Esophagus squamous epithelium (tissue), 5 donors: ENCODE measurements around the gene TCEAL9. TPM values are rescaled to one million over a fixed set of nuclear protein-coding genes. Genes with fewer than 3 reads are reported as not detected.

ENCODE experiments used
- DNase-seq: peaks from one replicate; lab custom pipeline; 2025; lab: John Stamatoyannopoulos, UW
- H3K27ac ChIP-seq, 4 donors: fragments of 200-600 bp; sonication (generic); one replicate each; pipeline ENCODE4 v1.5.1; 2016 to 2019; ENCODE audit warnings: mild to moderate bottlenecking in 1 of 4
- H3K27me3 ChIP-seq, 4 donors: fragments of 200-600 bp; sonication (generic); 1 replicate in 3 of 4; 2 replicates in 1 of 4; pipeline versions ENCODE4 v1.5.1 to v1.6.0; 2017 to 2021; ENCODE audit warnings: antibody characterized with exemption in 1 of 4
- H3K36me3 ChIP-seq, 3 donors: fragments of 200-600 bp; sonication (generic); one replicate each; pipeline ENCODE4 v1.5.1; 2016 to 2019
- H3K4me1 ChIP-seq, 3 donors: fragments of 200-600 bp; sonication (generic); one replicate each; pipeline ENCODE4 v1.5.1; 2017 to 2019
- H3K4me3 ChIP-seq, 4 donors: fragments of 200-600 bp; sonication (generic); 1 replicate in 3 of 4; 2 replicates in 1 of 4; pipeline ENCODE4 v1.5.1; 2016 to 2019; ENCODE audit warnings: mild to moderate bottlenecking in 2 of 4, moderate library complexity in 1 of 4
- H3K9me3 ChIP-seq, 3 donors: fragments of 200-600 bp; sonication (generic); one replicate each; pipeline ENCODE4 v1.5.1; 2016 to 2019
- POLR2A ChIP-seq, 4 donors: fragments of 450-650 bp; IDR thresholded peaks; one replicate each; pipeline ENCODE4 v1.6.1; 2017; ENCODE audit warnings: antibody characterized with exemption in 4 of 4, mild to moderate bottlenecking in 4 of 4, moderate library complexity in 3 of 4
- WGBS, 2 donors: methylation state at CpG; one replicate each; pipeline ENCODE4 v1.1.5; 2018; 5-methylcytosine and 5-hydroxymethylcytosine counted together
- intact Hi-C: fragments of 100-400 bp; cut with DNase I; formaldehyde crosslinking; loops from one replicate; pipeline ENCODE4 v1.15.0; 2022
- total RNA-seq, 4 donors: library from RNA; depleted of rRNA; stranded (reverse); fragments of >200 nt; gene quantifications; one replicate each; pipeline ENCODE4 v1.1.0, GENCODE V29; 2016
- TF ChIP-seq, protein P1 (sequence below), 6 experiments: fragments of 450-650 bp in 4 of 6; fragments of 200-600 bp in 2 of 6; sonication (generic) in 2 of 6; IDR thresholded peaks; one replicate each; pipeline ENCODE4 v1.5.1; 2016 to 2019; ENCODE audit warnings: antibody characterized with exemption in 6 of 6, mild to moderate bottlenecking in 4 of 6, moderate library complexity in 4 of 6
- donor health status: DM: yes; HTN: yes; CAD: no.

Gene TCEAL9
- total RNA-seq, 4 donors from 2014 or later: 23.0 to 65.5 (median 35.7) TPM

DNA sequence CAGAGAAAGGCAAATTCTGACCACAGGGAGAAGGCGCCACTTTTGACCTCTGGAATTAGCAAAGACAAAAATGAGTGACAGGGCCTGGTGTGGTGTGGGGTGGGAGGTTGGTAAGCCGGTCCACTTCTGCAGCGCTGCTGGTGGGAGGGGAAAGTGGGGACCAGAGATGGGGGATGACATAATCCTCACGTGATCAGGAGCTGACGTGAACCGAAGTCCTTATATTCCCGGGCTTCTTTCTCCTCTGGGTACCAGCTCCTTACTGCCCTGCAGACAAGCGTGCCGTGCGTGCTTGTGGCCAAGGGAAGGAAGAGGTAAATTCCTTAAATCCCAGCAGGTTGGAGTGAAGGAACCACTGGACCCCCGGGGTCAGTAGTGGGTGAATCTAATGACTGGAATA is 26.3 kb upstream of the TCEAL9 start, which contains the start of gene TCEAL7:
Gene TCEAL7 (plus strand): TSS at position 249 of the 400 bp plus-strand sequence. CDS start 1,165 bp downstream, outside the sequence.
- DNase-seq: no peak
- Histone ChIP-seq H3K4me1 (peaks cover 0 to 7% (median 0%) of the 10 kb centered on the region in 3 donors), H3K9me3 (no peaks in the 10 kb centered on the region), H3K27ac (no peak within 1 kb of the TSS), H3K36me3 (no peaks in the 10 kb centered on the region), H3K4me3 (peak within 1 kb of the TSS in 3 of 4 donors; percentile 28 to 48 (median 31)), H3K27me3 (no peaks in the 10 kb centered on the region)
- intact Hi-C loops: no loop called here
- 52 to 82% methylated on average over 4 to 11 of the region's 11 CpGs for WGBS, 2 donors
- TF ChIP-seq POLR2A (IDR thresholded peaks at IDR 0.05): no peak
- TF ChIP-seq, protein P1, sequence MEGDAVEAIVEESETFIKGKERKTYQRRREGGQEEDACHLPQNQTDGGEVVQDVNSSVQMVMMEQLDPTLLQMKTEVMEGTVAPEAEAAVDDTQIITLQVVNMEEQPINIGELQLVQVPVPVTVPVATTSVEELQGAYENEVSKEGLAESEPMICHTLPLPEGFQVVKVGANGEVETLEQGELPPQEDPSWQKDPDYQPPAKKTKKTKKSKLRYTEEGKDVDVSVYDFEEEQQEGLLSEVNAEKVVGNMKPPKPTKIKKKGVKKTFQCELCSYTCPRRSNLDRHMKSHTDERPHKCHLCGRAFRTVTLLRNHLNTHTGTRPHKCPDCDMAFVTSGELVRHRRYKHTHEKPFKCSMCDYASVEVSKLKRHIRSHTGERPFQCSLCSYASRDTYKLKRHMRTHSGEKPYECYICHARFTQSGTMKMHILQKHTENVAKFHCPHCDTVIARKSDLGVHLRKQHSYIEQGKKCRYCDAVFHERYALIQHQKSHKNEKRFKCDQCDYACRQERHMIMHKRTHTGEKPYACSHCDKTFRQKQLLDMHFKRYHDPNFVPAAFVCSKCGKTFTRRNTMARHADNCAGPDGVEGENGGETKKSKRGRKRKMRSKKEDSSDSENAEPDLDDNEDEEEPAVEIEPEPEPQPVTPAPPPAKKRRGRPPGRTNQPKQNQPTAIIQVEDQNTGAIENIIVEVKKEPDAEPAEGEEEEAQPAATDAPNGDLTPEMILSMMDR (IDR thresholded peaks at IDR 0.05): no peak

DNA sequence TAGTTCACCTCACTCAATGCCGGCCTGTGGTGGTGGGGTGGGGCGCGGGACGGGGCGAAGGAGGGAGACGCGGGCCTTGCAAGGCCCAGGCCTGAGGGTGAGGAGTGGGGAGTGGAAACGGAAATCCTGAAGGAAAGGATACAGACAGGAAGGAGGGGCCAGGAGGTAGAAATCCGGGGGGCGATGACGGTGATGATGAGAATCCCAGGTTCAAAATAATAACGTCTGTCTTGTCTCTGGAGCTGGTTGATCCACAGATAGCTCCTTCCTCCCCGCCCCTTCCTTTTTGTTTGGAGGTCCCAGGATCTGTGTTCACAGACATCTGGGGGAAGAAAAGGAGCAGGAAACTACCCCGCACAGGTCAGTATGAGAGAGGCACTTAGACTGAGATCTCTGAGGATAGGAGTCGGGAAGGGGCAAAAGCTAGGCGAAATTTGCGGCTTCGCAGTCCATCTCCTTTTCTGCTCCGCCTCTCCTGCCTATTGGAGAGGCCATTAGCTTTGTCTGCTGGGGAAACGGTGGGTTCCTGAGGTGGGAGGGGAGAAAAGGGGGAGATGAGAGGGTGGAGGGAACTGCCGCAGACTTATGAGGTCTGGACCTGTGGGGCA is 25.5 kb upstream of the TCEAL9 start:
- Histone ChIP-seq H3K27ac (no peak overlapping the region), H3K27me3 (no peaks in the 10 kb centered on the region)
- intact Hi-C loops: no loop called here

DNA sequence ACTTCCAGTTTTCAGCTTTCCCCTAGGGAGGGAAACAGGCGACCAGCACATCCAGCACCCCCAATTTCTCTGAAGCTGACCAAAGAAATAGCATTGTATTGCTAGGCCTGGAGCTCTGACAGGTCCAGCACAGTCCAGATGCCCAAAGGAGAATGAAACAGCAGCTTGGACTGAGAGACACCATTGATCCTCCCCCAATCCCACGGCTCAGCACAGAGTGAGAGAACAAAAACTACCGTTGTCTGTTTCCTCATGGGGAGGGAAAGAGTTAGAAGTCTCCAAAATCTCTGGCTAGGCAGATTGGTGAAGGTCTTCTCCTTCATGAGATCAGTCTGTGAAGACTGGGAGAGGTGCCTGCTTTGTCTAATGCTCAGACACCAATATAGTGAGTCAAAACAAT is 17.6 kb upstream of the TCEAL9 start:
- Histone ChIP-seq H3K27ac (no peak overlapping the region), H3K9me3 (no peaks in the 10 kb centered on the region), H3K36me3 (no peaks in the 10 kb centered on the region), H3K27me3 (no peaks in the 10 kb centered on the region), H3K4me1 (no peaks in the 10 kb centered on the region), H3K4me3 (no peak overlapping the region)
- intact Hi-C loops: no loop called here
- no peak for DNase-seq
- TF ChIP-seq, protein P1 (IDR thresholded peaks at IDR 0.05): no peak
- no peak for TF ChIP-seq POLR2A (IDR thresholded peaks at IDR 0.05)
- 20% methylated on average over 1 of the region's 3 CpGs; no CpG with 5 or more reads in 1 of the 2 donors for WGBS, 2 donors

More for the DNA sequence above, 25.5 kb upstream of the TCEAL9 start:
- no peak for TF ChIP-seq POLR2A (IDR thresholded peaks at IDR 0.05)
- TF ChIP-seq, protein P1 (IDR thresholded peaks at IDR 0.05): no peak
- Histone ChIP-seq H3K4me1 (peaks cover 0 to 7% (median 0%) of the 10 kb centered on the region in 3 donors), H3K4me3 (peak overlapping the region in 3 of 4 donors; percentile 28 to 48 (median 31)), H3K9me3 (no peaks in the 10 kb centered on the region), H3K36me3 (no peaks in the 10 kb centered on the region)
- WGBS, 2 donors: 19 to 43% methylated on average over 15 of the region's 21 CpGs
- no peak for DNase-seq

DNA sequence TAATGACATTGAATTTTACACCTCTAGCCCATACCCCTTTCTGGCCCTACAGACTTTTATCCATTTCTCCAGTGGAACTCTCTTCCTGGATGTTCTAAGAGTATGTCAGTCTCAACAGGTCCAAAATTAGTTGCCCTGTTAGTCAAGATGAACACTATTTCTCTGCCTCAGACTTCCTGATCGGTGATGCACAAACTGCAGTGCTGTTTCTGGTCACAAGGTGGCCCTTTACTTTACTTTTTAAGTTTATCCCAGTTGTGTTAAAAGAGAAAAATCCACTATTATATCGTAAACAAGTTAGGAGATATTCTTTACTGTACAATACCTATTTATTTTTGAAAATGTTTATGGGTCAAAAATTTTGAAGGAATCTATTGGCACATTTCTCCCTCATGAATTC is 13.2 kb upstream of the TCEAL9 start:
- Histone ChIP-seq H3K27me3 (peaks cover 0 to under 1% (median 0%) of the 10 kb centered on the region in 4 donors), H3K4me3 (no peak overlapping the region), H3K36me3 (no peaks in the 10 kb centered on the region), H3K9me3 (no peaks in the 10 kb centered on the region), H3K4me1 (no peaks in the 10 kb centered on the region), H3K27ac (no peak overlapping the region)
- no peak for DNase-seq
- TF ChIP-seq, protein P1 (IDR thresholded peaks at IDR 0.05): peak; percentile 25 to 70 (median 60)
- TF ChIP-seq POLR2A (IDR thresholded peaks at IDR 0.05): no peak
- intact Hi-C loops: loop anchor here (5.0 kb wide), 1 partner anchor 119 kb away; no protein-coding TSS in a partner anchor
- 0 to 20% methylated on average over 2 of the region's 2 CpGs for WGBS, 2 donors

DNA sequence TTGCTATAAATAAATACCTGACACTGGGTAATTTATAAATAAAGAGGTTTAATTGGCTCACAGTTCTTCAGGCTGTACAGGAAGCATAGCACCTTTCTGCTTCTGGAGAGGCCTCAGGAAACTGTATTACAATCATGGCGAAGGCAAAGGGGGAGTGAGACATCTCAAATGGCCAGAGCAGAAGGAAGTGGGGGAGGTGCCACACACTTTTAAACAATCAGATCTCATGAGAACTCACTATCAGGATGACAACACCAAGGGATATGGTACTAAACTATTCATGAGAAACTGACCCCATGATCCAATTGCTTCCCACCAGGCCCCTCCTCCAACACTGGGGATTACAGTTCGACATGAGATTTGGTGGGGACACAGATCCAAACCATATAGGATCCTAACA is 11.7 kb upstream of the TCEAL9 start:
- intact Hi-C loops: loop anchor here (5.0 kb wide), 1 partner anchor 118 kb away; no protein-coding TSS in a partner anchor
- Histone ChIP-seq H3K4me3 (no peak overlapping the region), H3K27me3 (peaks cover 0 to 7% (median 0%) of the 10 kb centered on the region in 4 donors), H3K9me3 (no peaks in the 10 kb centered on the region), H3K27ac (no peak overlapping the region), H3K4me1 (no peaks in the 10 kb centered on the region), H3K36me3 (no peaks in the 10 kb centered on the region)
- 51 to 78% methylated on average over 2 of the region's 2 CpGs for WGBS, 2 donors
- TF ChIP-seq POLR2A (IDR thresholded peaks at IDR 0.05): no peak
- TF ChIP-seq, protein P1 (IDR thresholded peaks at IDR 0.05): no peak
- DNase-seq: no peak
